RWPE2 (cell line): ENCODE results near the gene MANEAL.

Experiments
- ATAC-seq: fragments of 200-7000 bp; cut with Tn5 transposase; 3 replicates; pipeline ENCODE4 v1.9.1; 2021; ENCODE audit warnings: low read depth
- DNase-seq: peaks from one replicate; pipeline ENCODE4 v3.0.0-alpha.2; 2020; ENCODE audit warnings: low spot score
- H3K27ac ChIP-seq: fragments of 450-650 bp; 2 replicates; pipeline ENCODE4 v1.5.1; 2017; ENCODE audit warnings: mild to moderate bottlenecking; ENCODE audit not compliant: poor library complexity, severe bottlenecking
- H3K27me3 ChIP-seq: fragments of 250-450 bp; sonication (Bioruptor Pico); 2 replicates; pipeline ENCODE4 v1.5.1; 2021; ENCODE audit warnings: mild to moderate bottlenecking, moderate library complexity; ENCODE audit not compliant: insufficient read depth, poor library complexity, severe bottlenecking
- H3K36me3 ChIP-seq: fragments of 250-450 bp; sonication (Bioruptor Pico); 2 replicates; pipeline ENCODE4 v1.5.1; 2020; ENCODE audit warnings: low read depth, mild to moderate bottlenecking, moderate library complexity
- H3K4me1 ChIP-seq: fragments of 250-450 bp; sonication (Bioruptor Pico); 2 replicates; pipeline ENCODE4 v1.5.1; 2021; ENCODE audit warnings: mild to moderate bottlenecking, moderate library complexity; ENCODE audit not compliant: insufficient read depth, poor library complexity, severe bottlenecking
- H3K4me3 ChIP-seq: fragments of 250-450 bp; sonication (Bioruptor Pico); 2 replicates; pipeline ENCODE4 v1.5.1; 2021; ENCODE audit warnings: mild to moderate bottlenecking, moderate library complexity; ENCODE audit not compliant: severe bottlenecking
- H3K9me3 ChIP-seq: fragments of 250-450 bp; sonication (Bioruptor Pico); 2 replicates; pipeline ENCODE4 v1.5.1; 2021; ENCODE audit warnings: mild to moderate bottlenecking, moderate library complexity; ENCODE audit not compliant: severe bottlenecking
- TF ChIP-seq, protein P1 (sequence below): fragments of 450-650 bp; IDR thresholded peaks from one replicate; pipeline ENCODE4 v1.5.1; 2017; ENCODE audit warnings: mild to moderate bottlenecking, moderate library complexity; ENCODE audit not compliant: poor library complexity, severe bottlenecking

MANEAL gene

DNA sequence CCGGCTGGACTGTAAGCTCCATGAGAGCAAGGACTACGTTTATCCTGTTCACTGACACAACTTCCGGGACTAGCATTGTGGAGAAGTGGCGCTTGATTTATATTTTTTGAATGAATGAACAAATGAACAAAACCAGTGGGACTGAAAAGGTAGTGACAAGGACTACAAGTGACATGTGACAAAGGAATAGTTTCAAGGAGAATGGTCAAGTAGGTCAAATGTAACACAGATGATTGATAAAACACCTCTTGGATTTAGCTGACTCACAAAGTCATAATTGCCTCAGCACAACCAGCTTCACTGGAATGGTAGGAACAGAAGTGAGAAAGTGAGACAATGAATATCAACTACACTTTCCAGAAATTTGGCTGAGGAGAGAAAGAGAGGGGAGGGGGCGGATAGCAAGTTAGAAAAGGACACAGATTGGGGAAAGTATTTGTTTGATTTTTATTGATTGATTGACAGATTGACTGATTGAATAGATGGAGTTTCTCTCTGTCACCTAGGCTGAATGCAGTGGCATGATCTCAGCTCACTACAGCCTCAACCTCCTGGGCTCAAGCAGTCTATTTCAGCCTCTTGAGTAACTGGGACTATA is 51.5 kb downstream of the MANEAL start:
- Histone ChIP-seq H3K4me3 (no peak overlapping the region), H3K9me3 (no peaks in the 10 kb centered on the region), H3K27me3 (no peaks in the 10 kb centered on the region), H3K27ac (peak overlapping the region; percentile 25), H3K4me1 (peaks cover 5% of the 10 kb centered on the region), H3K36me3 (peaks cover 15% of the 10 kb centered on the region; the same call in 1 of the 2 replicates)
- no peak for DNase-seq
- no peak for ATAC-seq
- TF ChIP-seq, protein P1, sequence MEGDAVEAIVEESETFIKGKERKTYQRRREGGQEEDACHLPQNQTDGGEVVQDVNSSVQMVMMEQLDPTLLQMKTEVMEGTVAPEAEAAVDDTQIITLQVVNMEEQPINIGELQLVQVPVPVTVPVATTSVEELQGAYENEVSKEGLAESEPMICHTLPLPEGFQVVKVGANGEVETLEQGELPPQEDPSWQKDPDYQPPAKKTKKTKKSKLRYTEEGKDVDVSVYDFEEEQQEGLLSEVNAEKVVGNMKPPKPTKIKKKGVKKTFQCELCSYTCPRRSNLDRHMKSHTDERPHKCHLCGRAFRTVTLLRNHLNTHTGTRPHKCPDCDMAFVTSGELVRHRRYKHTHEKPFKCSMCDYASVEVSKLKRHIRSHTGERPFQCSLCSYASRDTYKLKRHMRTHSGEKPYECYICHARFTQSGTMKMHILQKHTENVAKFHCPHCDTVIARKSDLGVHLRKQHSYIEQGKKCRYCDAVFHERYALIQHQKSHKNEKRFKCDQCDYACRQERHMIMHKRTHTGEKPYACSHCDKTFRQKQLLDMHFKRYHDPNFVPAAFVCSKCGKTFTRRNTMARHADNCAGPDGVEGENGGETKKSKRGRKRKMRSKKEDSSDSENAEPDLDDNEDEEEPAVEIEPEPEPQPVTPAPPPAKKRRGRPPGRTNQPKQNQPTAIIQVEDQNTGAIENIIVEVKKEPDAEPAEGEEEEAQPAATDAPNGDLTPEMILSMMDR: no peak

DNA sequence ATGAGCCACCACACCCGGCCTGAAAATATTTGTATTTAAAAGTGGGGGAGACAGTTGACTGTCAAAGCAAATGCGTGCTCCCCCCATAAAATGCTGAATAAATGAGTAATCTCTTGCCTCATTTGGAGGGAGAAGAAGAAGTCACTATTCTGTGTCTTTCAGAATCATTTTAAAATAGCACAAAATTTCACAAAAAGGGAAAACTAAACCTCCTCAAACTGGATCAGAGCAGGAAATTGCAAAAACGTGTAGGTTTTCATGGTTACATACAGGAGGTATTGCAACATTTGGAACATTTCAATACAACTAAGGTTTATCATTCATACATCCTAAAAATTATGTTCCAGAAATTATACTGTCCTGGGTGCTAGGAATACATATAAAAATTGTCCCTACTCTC is 52.1 kb downstream of the MANEAL start:
- Histone ChIP-seq H3K27me3 (no peaks in the 10 kb centered on the region), H3K36me3 (peaks cover 15% of the 10 kb centered on the region; the same call in 1 of the 2 replicates), H3K9me3 (no peaks in the 10 kb centered on the region), H3K4me3 (no peak overlapping the region), H3K4me1 (peaks cover 9% of the 10 kb centered on the region), H3K27ac (peak overlapping the region; percentile 25)
- DNase-seq: no peak
- TF ChIP-seq, protein P1: no peak
- no peak for ATAC-seq

DNA sequence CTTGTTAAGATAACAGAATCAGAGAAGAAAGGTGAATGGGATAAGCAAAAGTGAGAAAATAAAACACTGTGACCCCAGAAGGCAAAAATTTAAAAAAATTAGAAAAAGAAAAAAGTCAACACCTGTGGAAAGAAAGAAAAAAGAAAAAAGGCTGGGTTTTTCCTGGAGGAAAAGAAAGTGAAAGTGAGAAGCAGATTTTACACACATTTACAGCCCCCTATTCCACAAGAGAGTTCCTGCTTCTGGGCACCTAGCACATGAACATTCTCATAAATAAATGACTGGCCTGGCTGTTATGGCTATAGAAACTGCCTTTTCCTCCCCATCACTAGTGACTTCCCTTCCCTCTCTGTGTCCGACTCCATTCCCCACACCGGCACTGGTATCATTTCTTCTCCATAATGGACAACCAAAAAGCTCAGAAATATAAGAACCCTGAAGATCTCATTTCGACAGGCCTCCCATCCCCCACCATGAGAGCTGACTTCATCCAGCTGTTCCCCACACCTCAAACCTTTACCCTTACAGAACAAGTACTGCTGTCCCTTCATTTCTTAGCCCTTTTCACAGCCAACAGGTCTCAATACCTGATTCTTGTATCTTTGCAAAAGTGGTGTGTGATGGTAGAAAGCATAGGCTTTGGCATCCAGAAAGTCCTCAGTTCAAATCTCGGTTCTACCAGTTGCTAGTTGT is 53.1 kb downstream of the MANEAL start:
- H3K9me3 ChIP-seq: no peaks in the 10 kb centered on the region
- TF ChIP-seq, protein P1: no peak
- H3K36me3 ChIP-seq: peaks cover 10% of the 10 kb centered on the region; the same call in 1 of the 2 replicates
- DNase-seq: no peak
- ATAC-seq: no peak
- peak overlapping the region; percentile 25 for H3K27ac ChIP-seq
- no peaks in the 10 kb centered on the region for H3K27me3 ChIP-seq
- H3K4me3 ChIP-seq: no peak overlapping the region
- H3K4me1 ChIP-seq: peaks cover 15% of the 10 kb centered on the region

DNA sequence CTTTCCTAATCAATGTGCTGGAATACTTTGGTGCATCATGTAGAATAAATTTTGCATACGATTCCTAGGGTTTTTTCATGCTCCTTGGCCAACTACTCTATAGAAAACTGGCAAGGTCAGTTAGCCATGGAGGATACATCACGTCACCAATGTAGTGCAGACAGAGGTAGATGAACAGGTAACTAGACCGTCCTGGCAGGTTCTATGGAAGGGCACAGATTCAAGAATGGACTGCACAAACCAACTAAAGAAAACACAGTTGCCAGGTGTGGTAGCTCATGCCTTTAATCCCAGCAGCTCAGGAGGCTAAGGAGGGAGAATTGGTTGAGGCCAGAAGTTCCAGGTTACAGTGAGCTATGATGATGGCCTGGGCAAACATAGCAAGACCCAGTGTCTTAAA is 55.8 kb downstream of the MANEAL start:
- Histone ChIP-seq H3K4me3 (no peak overlapping the region), H3K27me3 (no peaks in the 10 kb centered on the region), H3K4me1 (peaks cover 19% of the 10 kb centered on the region), H3K36me3 (peaks cover 18% of the 10 kb centered on the region), H3K9me3 (no peaks in the 10 kb centered on the region), H3K27ac (no peak overlapping the region)
- TF ChIP-seq, protein P1: no peak
- ATAC-seq (no peak), DNase-seq (no peak)
